GM19455 (cell line): ENCODE measurements around the gene PLAAT5.

Experiments
- ATAC-seq: cut with Tn5 transposase; IDR thresholded peaks from one replicate; pipeline ENCODE4 v1.9.1; 2021; ENCODE audit not compliant: unreplicated experiment

The PLAAT5 gene

DNA sequence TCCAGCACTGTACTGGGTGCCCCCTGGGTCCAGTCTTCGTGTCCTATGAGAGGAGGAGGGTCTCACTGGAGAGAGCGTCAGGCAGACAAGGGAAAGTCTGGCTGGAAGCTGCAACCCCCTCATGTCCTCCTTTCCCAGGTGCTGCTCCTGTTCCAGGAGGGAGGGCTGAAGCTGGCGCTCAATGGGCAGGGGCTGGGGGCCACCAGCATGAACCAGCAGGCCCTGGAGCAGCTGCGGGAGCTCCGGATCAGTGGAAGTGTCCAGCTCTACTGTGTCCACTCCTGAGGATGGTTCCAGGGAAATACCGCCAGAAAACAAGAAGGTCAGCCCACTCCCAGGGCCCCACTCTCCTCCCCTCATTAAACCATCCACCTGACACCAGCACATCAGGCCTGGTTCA, 25.1 kb upstream of the PLAAT5 start:
- no peak for ATAC-seq

DNA sequence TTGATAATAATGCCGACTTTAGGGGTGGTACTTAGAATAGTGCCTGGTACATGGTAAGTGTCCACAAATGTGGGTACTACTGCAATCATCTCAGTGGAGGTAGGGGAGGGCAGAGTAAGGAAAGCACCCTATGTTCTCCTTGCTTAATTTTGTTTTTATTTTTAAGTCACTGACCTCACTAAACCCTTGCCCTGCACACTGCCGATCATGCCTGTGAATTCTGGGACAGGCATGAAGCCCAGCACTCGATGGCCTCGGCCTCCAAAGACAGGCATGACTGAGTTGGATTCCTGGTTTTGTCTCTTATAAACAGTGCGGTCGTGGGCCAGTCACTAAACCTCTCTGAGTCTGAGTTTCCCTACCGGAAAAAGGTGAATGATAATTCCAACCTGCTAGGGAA, 21.8 kb upstream of the PLAAT5 start:
- ATAC-seq: no peak

DNA sequence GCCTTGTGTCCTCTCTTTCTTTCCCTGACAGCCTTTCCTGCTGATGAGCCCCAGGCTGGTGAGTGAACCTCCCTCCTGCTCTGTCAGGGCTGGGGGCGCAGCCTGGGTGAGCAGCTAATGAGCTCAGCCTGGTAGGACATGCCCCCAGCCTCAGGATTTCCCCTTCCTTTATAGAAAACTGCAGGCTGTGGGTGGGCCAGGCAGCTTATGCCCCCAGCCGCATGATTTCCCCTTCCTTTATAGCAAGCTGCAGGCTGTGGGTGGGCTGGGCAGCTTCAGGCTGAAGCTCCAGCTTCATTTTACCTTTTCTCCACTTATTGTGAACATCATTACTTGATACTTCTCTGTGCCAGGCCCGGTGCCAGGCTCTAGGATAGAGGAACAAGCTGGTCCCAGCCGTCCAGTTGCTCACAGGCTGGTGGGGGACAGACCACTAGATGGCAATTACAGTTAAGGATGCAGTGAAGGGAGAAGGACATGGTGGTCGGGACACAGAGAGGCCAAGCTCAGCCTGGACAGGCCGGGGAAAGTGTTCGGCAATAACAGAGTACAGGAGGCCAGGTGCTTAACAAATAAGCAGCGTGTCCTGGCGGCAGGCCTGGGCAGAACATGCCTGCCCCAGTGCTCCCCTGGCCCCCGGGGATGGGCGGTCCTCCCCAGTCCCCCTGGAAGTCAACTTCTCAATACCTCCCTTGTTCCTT, 20.2 kb upstream of the PLAAT5 start:
- no peak for ATAC-seq

GRCh38 chr11:63510360-63511047, 19.5 kb upstream of the PLAAT5 start:
- ATAC-seq: no peak

DNA sequence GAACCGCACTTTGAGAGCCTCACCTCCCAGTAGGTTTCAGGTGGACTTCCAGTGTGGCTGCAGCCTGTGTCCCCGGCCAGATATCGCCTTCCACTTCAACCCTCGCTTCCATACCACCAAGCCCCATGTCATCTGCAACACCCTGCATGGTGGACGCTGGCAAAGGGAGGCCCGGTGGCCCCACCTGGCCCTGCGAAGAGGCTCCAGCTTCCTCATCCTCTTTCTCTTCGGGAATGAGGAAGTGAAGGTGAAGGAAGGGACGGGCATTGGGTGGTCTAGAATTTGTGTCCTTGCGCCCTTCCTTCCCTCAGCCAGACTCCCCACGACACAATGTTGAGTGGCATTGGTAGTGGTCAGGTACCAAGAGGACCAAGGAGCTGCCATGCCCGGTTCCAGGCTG, 17.8 kb upstream of the PLAAT5 start:
- no peak for ATAC-seq

- ATAC-seq: no peak
Measured at GRCh38 chr11:63508009-63508408, 17.0 kb upstream of the PLAAT5 start.

DNA sequence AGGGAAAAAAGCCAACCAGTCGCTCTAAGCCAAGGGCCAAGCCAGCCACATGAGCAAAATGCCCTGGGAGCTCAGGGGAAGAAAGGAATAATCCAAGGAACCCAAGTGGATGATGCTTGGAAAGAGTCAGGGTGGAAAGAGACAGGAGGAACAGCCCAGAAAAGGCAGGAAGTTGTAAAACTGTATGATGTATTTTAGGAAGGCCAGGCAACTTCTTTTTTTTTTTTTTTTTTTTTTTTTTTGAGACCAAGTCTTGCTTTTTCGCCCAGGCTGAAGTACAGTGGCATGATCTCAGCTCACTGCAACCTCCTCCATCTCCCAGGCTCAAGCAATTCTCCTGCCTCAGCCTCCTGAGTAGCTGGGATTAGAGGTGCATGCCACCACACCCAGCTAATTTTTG, 16.5 kb upstream of the PLAAT5 start:
- no peak for ATAC-seq

GRCh38 chr11:63506876-63507275, 15.9 kb upstream of the PLAAT5 start:
- ATAC-seq: no peak

DNA sequence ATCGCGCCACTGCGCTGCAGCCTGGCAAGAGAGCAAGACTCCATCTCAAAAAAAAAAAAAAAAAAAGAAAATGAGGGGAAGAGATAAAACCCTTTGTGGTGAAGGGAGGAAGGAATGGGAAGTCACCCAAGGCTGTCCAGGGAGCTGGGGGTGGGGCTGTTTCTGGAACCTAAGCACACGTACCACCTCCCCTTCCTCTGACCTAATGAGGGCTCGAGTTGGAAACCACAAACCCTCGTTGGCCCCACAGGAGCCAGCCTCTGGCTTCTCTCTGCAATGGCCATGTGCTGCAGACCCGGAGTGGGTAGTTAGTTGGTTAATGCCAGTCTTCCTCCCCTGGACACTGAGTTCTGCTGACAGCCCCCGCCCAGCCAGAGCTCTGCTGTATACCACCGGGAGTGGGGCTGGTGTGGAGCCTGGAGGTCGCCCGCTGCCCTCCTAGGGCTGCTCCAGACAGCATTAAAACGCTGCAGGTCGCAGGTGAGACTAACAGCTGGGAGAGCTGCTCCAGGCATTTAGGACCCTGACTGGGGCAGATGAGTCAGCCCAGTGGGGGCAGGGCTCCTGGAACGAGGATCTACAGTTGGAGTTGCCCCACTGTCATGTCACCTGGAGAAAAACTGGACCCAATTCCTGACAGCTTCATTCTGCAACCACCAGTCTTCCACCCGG, 15.0 kb upstream of the PLAAT5 start, which contains the start of gene LGALS12:
TSS of gene LGALS12 (plus strand) at position 228 of the 672 bp plus-strand sequence. CDS start at position 603, 375 bp downstream.
- ATAC-seq: no peak

GRCh38 chr11:63504933-63505586, 14.1 kb upstream of the PLAAT5 start:
- ATAC-seq: no peak

GRCh38 chr11:63504054-63504453, 13.1 kb upstream of the PLAAT5 start:
- no peak for ATAC-seq

DNA sequence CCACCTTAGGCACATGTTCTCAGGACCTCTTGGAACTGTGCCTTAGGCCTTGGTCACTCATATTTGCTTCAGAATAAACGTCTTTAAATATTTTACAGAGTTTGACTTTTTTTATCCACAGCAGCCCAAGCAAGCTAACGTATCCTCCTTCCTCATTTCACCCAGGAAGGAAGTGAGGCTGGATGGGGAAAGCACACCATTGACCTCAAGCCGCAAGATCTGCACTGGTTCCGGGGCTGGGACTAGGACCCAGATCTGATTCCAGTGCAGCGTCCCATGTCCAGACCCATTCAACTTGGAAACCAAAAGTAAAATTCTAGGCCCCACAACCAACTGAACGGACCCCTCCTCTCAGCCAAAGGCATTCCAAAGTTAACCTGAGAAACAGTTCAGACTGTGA, 12.5 kb upstream of the PLAAT5 start:
- no peak for ATAC-seq

- ATAC-seq: no peak
Measured at GRCh38 chr11:63502252-63502820, 11.4 kb upstream of the PLAAT5 start.

DNA sequence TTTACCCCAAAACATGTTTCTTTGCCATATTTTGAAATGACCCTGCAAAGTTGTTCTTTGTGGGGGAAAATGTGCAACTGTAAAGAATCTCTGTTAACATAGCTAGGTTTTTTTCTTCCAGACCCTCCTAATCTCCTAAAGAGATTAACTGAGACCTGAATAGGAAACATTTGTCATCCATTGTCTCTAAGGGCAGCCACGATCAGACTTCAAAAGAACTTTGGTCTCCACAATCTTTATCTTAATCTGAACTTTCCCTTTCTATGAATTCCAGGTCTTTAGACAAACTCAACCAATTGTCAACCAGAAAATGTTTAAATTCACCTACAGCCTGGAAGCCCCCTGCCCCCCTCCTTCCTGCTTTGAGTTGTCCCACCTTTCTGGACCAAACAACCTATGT, 10.3 kb upstream of the PLAAT5 start:
- no peak for ATAC-seq

- no peak for ATAC-seq
Measured at GRCh38 chr11:63499874-63500273, 8.9 kb upstream of the PLAAT5 start.

DNA sequence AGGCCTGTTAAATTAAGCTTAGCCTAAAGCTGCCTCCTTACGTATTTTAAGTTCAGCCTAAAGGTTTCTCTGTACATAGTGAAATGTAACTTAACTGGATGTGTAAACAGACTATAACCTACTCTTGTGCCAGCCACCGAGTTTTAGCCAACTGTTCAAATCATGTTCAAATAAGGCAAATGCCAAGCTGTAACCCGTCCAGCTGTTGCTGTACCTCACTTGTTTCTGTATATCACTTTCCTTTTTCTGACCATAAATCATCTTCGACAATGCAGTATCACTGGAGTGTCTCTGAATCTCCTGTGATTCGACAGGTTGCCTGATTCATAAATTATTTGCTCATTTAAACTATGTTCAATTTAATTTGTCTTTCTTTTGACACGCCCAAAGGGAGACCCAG, 4.0 kb upstream of the PLAAT5 start:
- ATAC-seq: no peak

GRCh38 chr11:63493127-63493526, 2.2 kb upstream of the PLAAT5 start:
- no peak for ATAC-seq

DNA sequence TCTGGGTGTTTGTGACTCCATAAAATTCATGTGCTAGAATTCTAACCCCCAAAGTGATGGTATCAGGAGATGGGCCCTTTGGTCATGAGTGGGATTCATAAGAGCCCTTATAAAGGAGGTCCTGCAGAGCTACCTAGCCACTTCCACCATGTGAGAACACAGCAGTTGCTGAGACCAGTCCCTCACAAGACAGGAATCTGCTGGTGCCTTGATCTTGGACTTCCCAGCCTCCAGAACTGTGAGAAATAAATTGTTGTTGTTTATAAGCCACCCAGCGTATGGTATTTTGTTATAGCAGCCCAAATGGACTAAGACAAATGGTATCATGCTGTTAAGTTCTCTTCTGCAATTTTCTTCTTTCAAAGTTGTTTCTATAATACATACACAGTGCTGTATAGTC, 1.5 kb upstream of the PLAAT5 start:
- no peak for ATAC-seq

- no peak for ATAC-seq
Measured at GRCh38 chr11:63491636-63492372, 837 bp upstream of the PLAAT5 start.

- ATAC-seq: no peak
Measured at GRCh38 chr11:63491240-63491587, 247 bp upstream of the PLAAT5 start.

DNA sequence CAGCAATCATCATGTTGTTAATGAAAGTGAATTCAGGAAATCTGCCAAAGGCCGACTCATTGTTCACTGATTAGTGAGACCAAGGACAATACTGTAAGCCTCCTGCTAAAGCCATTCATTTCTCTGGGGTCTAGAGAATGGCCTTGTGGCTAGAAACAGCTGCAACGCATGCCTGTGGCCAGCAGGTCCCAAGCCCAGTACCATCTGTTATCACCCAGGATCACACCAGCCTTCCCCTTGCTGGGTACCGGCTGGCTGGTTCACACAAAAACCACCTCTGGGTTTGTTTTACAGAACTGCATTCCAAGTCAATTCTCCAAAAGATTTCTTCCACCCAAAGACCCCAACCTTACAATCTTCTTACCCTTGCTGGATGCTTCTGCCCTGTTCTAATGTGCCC, 1.1 kb downstream of the PLAAT5 start:
- no peak for ATAC-seq
